IMR-90 (cell line): ENCODE data around the gene ZNF200. TPM values are rescaled to one million over a fixed set of nuclear protein-coding genes. Genes with fewer than 3 reads are reported as not detected.
"Not testable (repeated sequence)": the region's sequence is repeated elsewhere in the genome, so short reads cannot be mapped to it uniquely, and the experiment has no call there.

Experiments used
- ATAC-seq: fragments of 200-7000 bp; cut with Tn5 transposase; 2 replicates; pipeline ENCODE4 v1.9.1; 2020; ENCODE audit warnings: low read depth, mild to moderate bottlenecking, moderate library complexity
- BruUV-seq: library from RNA; stranded (reverse); fragments of 400-500 nt; replicated peaks from 2 replicates; lab custom pipeline; 2021; lab: Mats Ljungman, UMichigan
- CTCF ChIA-PET: fragments of 300-600 bp; formaldehyde crosslinking; extraction: SDS; loops from one replicate; lab custom pipeline; 2021; ENCODE audit warnings: antibody characterized with exemption; lab: Yijun Ruan, JAX
- POLR2A ChIA-PET: fragments of 300-600 bp; sonication (Branson Sonifier 250); formaldehyde crosslinking; loops from one replicate; lab custom pipeline; 2022; ENCODE audit warnings: antibody characterized with exemption; ENCODE audit not compliant: unreplicated experiment; lab: Charles Lee
- DNase-seq: peaks from one replicate; pipeline ENCODE4 v3.0.0; 2013
- H2AFZ ChIP-seq: replicated peaks from 2 replicates; pipeline ENCODE3; 2013; ENCODE audit warnings: low read length, mild to moderate bottlenecking; ENCODE audit not compliant: poor library complexity
- H2AK5ac ChIP-seq: 2 replicates; pipeline ENCODE4 v1.6.1; 2013; ENCODE audit warnings: low read depth, low read length, inconsistent platforms
- H2AK9ac ChIP-seq: replicated peaks from 2 replicates; pipeline ENCODE3; 2013; ENCODE audit warnings: mild to moderate bottlenecking, low read depth, low read length, moderate library complexity; ENCODE audit not compliant: poor library complexity
- H2BK120ac ChIP-seq: 2 replicates; pipeline ENCODE4 v1.6.1; 2013; ENCODE audit warnings: low read depth, low read length, inconsistent platforms
- H2BK15ac ChIP-seq: 3 replicates; pipeline ENCODE4 v1.6.1; 2013; ENCODE audit warnings: low read depth, low read length, inconsistent platforms
- H2BK20ac ChIP-seq: 2 replicates; pipeline ENCODE4 v1.6.1; 2013; ENCODE audit warnings: low read depth, mild to moderate bottlenecking, inconsistent platforms, low read length, moderate library complexity
- H2BK5ac ChIP-seq: 2 replicates; pipeline ENCODE4 v1.6.1; 2013; ENCODE audit warnings: mild to moderate bottlenecking, low read depth, low read length, inconsistent platforms; ENCODE audit not compliant: poor library complexity, severe bottlenecking
- H3K14ac ChIP-seq: replicated peaks from 2 replicates; pipeline ENCODE4 v1.6.1; 2013; ENCODE audit warnings: low read depth, low read length, inconsistent platforms
- H3K18ac ChIP-seq: 2 replicates; pipeline ENCODE4 v1.6.1; 2013; ENCODE audit warnings: low read depth, low read length, control low read depth
- H3K23ac ChIP-seq: 2 replicates; pipeline ENCODE4 v1.6.1; 2013; ENCODE audit warnings: low read depth, low read length, inconsistent platforms
- H3K27ac ChIP-seq: 2 replicates; pipeline ENCODE4 v1.5.1; 2013; ENCODE audit warnings: mild to moderate bottlenecking, control low read depth, low read length; ENCODE audit not compliant: insufficient read depth
- H3K27me3 ChIP-seq: 2 replicates; pipeline ENCODE4 v1.6.1; 2013; ENCODE audit warnings: low read length; ENCODE audit not compliant: control insufficient read depth, insufficient read depth
- H3K36me3 ChIP-seq: 2 replicates; pipeline ENCODE4 v1.6.1; 2013; ENCODE audit warnings: low read length, mixed read lengths; ENCODE audit not compliant: control insufficient read depth, insufficient read depth
- H3K4ac ChIP-seq: 2 replicates; pipeline ENCODE4 v1.6.1; 2013; ENCODE audit warnings: low read depth, low read length, inconsistent platforms
- H3K4me1 ChIP-seq: 2 replicates; pipeline ENCODE4 v1.6.1; 2013; ENCODE audit warnings: low read length, mixed read lengths; ENCODE audit not compliant: control insufficient read depth, insufficient read depth
- H3K4me2 ChIP-seq: 2 replicates; pipeline ENCODE4 v1.6.1; 2013; ENCODE audit warnings: low read depth, mild to moderate bottlenecking, control low read depth, low read length, moderate library complexity
- H3K4me3 ChIP-seq: 2 replicates; pipeline ENCODE4 v1.5.1; 2013; ENCODE audit warnings: low read depth, mild to moderate bottlenecking, control low read depth, low read length, moderate library complexity; ENCODE audit not compliant: insufficient read depth
- H3K56ac ChIP-seq: 2 replicates; pipeline ENCODE4 v1.6.1; 2013; ENCODE audit warnings: low read length, inconsistent platforms; ENCODE audit not compliant: insufficient read depth; ENCODE audit errors: extremely low read depth
- H3K79me1 ChIP-seq, 2 experiments: 2 replicates each; pipeline ENCODE4 v1.6.1; 2013; ENCODE audit warnings: low read length in 2 of 2, inconsistent platforms in 1 of 2, low read depth in 1 of 2
- H3K9ac ChIP-seq: 2 replicates; pipeline ENCODE4 v1.6.1; 2013; ENCODE audit warnings: low read depth, low read length, control low read depth
- H3K9me1 ChIP-seq: 2 replicates; pipeline ENCODE4 v1.6.1; 2013; ENCODE audit warnings: low read length, inconsistent platforms; ENCODE audit not compliant: insufficient read depth
- H3K9me3 ChIP-seq: 2 replicates; pipeline ENCODE4 v1.6.1; 2013; ENCODE audit warnings: low read length; ENCODE audit not compliant: control insufficient read depth, insufficient read depth
- H4K20me1 ChIP-seq: 2 replicates; pipeline ENCODE4 v1.6.1; 2013; ENCODE audit warnings: low read length, inconsistent platforms; ENCODE audit not compliant: insufficient read depth
- H4K5ac ChIP-seq: 2 replicates; pipeline ENCODE4 v1.6.1; 2013; ENCODE audit warnings: mild to moderate bottlenecking, low read depth, low read length, control low read depth
- H4K8ac ChIP-seq, 2 experiments: 2 replicates each; pipeline ENCODE4 v1.6.1; 2013; ENCODE audit warnings: low read depth in 2 of 2, low read length in 2 of 2, control low read depth in 1 of 2, inconsistent platforms in 1 of 2
- H4K91ac ChIP-seq: 2 replicates; pipeline ENCODE4 v1.6.1; 2013; ENCODE audit warnings: low read depth, low read length, inconsistent platforms; ENCODE audit not compliant: insufficient read depth
- CEBPB ChIP-seq: IDR thresholded peaks from 2 replicates; pipeline ENCODE4 v1.6.1; 2012; ENCODE audit warnings: low read depth, low read length, improper control_type of control experiment
- whole genome bisulfite sequencing, 2 experiments: methylation state at CpG; one replicate each; pipeline versions ENCODE4 v1.1.5 to v1.1.7; 2013; ENCODE audit warnings: missing lambda C conversion rate in 2 of 2; ENCODE audit not compliant: insufficient read length in 1 of 2; ENCODE audit errors: extremely low coverage in 2 of 2; 5-methylcytosine and 5-hydroxymethylcytosine counted together
- dilution Hi-C: fragments of 300-500 bp; cut with HindIII; formaldehyde crosslinking; loops from one replicate; pipeline ENCODE4 v1.14.3; 2018; ENCODE audit warnings: low sequenced_read_pairs; ENCODE audit not compliant: unreplicated experiment
- in situ Hi-C: fragments of 300-500 bp; cut with MboI; formaldehyde crosslinking; loops from 3 replicates; pipeline ENCODE4 v1.14.3; 2019; ENCODE audit warnings: low sequenced_read_pairs, inconsistent platforms, mixed read lengths
- intact Hi-C: fragments of 100-400 bp; cut with micrococcal nuclease; formaldehyde crosslinking; loops from 2 replicates; pipeline ENCODE4 v1.10.0; 2022
- polyA plus RNA-seq, 3 experiments: library from polyadenylated mRNA; depleted of rRNA; stranded (reverse); fragments of >200 nt; gene quantifications; 2 replicates each; pipeline ENCODE4 v1.2.3, GENCODE V29; 2012; ENCODE audit warnings: low replicate concordance in 1 of 3
- total RNA-seq: library from RNA; depleted of rRNA; stranded (reverse); fragments of >200 nt; gene quantifications from 2 replicates; pipeline ENCODE4 v1.2.3, GENCODE V29; 2012

The ZNF200 gene
- total and polyA plus RNA-seq, 2 of the 4 experiments (the other 2 are of a cell fraction): 3.7 to 7.5 TPM

DNA sequence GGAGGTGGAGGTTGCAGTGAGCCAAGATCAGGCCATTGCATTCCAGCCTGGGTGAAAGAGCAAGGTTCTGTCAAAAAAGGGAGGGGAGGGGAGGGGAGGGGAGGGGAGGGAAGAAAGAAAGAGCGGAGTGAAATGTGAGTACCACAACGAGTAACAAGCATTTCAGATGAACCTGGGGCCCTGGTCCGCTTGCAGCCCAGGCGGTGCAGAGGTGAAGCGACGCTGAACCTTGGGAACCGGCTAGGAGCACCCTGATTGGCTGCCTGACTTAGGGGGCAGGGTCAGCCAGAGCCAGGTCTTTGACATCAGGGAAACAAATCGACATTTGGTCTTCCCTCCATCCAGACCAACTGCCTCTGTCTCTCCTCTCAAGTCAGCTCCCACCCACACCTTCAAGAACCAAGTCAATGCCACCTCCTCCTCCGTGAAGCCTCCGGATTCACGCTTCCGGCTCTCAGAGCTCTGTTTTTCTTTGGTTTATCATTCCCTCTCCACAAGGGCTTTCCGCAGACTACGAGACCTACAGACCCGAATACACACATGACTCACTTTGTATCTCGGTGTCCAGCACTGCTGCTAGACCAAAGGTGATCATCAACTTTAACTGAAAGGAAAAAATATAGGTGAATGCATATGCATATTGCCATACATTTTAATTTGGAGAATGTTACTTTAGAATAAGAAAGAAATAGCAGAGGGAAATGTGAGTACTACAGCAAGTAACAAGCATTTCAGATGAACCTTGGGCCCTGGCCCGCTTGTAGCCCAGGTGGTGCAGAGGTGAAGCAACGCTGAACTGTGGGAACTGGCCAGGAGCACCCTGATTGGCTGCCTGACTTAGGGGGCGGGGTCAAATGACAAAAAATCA, 27.6 kb downstream of the ZNF200 start (continued):
- no peak for TF ChIP-seq CEBPB

DNA sequence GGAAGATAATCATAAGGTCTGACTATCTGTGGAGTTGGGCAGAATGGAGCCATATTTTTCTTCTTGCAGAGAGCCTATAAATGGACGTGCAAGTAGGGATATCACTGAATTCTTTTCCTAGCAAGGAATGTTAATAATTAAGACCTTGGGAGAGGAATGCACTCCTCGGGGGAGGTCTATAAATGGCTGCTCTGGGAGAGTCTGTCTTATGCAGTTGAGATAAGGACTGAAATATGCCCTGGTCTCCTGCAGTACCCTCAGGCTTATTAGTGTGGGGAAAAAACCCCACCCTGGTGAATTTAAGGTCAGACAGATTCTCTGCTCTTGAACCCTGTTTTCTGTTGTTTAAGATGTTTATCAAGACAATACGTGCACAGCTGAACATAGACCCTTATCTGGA, 29.0 kb downstream of the ZNF200 start:
- H3K18ac ChIP-seq, H3K36me3 ChIP-seq, H2AFZ ChIP-seq, DNase-seq, H3K9ac ChIP-seq, H3K4me1 ChIP-seq, H2BK120ac ChIP-seq, H4K8ac ChIP-seq, H3K27me3 ChIP-seq, H3K4me3 ChIP-seq, H3K79me1 ChIP-seq, H3K27ac ChIP-seq, dilution Hi-C loops, H2AK9ac ChIP-seq, H4K91ac ChIP-seq, H3K9me1 ChIP-seq, in situ Hi-C loops, H3K4me2 ChIP-seq, H4K5ac ChIP-seq, H4K20me1 ChIP-seq, H3K14ac ChIP-seq, POLR2A ChIA-PET, H2BK20ac ChIP-seq, H3K23ac ChIP-seq, H2BK5ac ChIP-seq, BruUV-seq, H2AK5ac ChIP-seq, H3K4ac ChIP-seq, H2BK15ac ChIP-seq, ATAC-seq, intact Hi-C loops, H3K56ac ChIP-seq: not testable (repeated sequence)
- CTCF ChIA-PET: interaction anchor here (0.6 kb wide), 1 partner anchor 62 kb away, joined by 3 read pairs; no protein-coding TSS in a partner anchor
- peaks cover 12% of the 10 kb centered on the region for H3K9me3 ChIP-seq
- 53% methylated on average over 2 of the region's 3 CpGs; no CpG with 5 or more reads in 1 of the 2 experiments for WGBS, 2 experiments
